Heart right ventricle (tissue), 16 donors: ENCODE measurements around the gene DUS4L. TPM values are rescaled to one million over a fixed set of nuclear protein-coding genes. Genes with fewer than 3 reads are reported as not detected.

Source experiments
- ATAC-seq, 8 donors: fragments of 200-7000 bp; cut with Tn5 transposase; one replicate each; pipeline ENCODE4 v1.9.1; 2020; ENCODE audit warnings: mild to moderate bottlenecking in 8 of 8, moderate library complexity in 8 of 8, moderate number of reproducible peaks in 1 of 8
- DNase-seq, 2 donors: peaks; one replicate each; pipeline ENCODE4 v3.0.0-alpha.2; 2020
- H3K27ac ChIP-seq, 10 donors: fragments of 200-600 bp; sonication (generic) in 2 of 10; one replicate each; pipeline versions ENCODE4 v1.5.0 to v1.8.0; 2020 to 2022; ENCODE audit warnings: mild to moderate bottlenecking in 3 of 10
- H3K27me3 ChIP-seq, 7 donors: fragments of 200-600 bp; one replicate each; pipeline ENCODE4 v1.8.0; 2021 to 2022; ENCODE audit warnings: mild to moderate bottlenecking in 2 of 7
- H3K36me3 ChIP-seq, 9 donors: fragments of 200-600 bp; sonication (generic) in 1 of 9; one replicate each; pipeline versions ENCODE4 v1.5.0 to v1.8.0; 2020 to 2022; ENCODE audit warnings: mild to moderate bottlenecking in 2 of 9
- H3K4me1 ChIP-seq, 9 donors: fragments of 200-600 bp; sonication (generic) in 1 of 9; one replicate each; pipeline versions ENCODE4 v1.5.0 to v1.8.0; 2020 to 2022; ENCODE audit warnings: mild to moderate bottlenecking in 4 of 9
- H3K4me3 ChIP-seq, 10 donors: fragments of 200-600 bp; sonication (generic) in 2 of 10; one replicate each; pipeline versions ENCODE4 v1.5.0 to v1.8.0; 2020 to 2022; ENCODE audit warnings: mild to moderate bottlenecking in 7 of 10, moderate library complexity in 2 of 10
- H3K9me3 ChIP-seq, 11 donors: fragments of 200-600 bp in 10 of 11; sonication (generic) in 2 of 11; one replicate each; pipeline versions ENCODE4 v1.5.0 to v1.8.0; 2013 to 2022; ENCODE audit warnings: mild to moderate bottlenecking in 2 of 11, control low read depth in 1 of 11, moderate library complexity in 1 of 11
- CTCF ChIP-seq, 9 donors: fragments of 200-600 bp; sonication (generic) in 2 of 9; IDR thresholded peaks; one replicate each; pipeline versions ENCODE4 v1.5.0 to v1.8.0; 2021 to 2022; ENCODE audit warnings: antibody characterized with exemption in 9 of 9, mild to moderate bottlenecking in 5 of 9, moderate library complexity in 1 of 9
- WGBS, 2 donors: extraction: QIAGEN DNeasy Blood & Tissue Kit; methylation state at CpG; one replicate each; pipeline ENCODE4 v1.1.7; 2013; ENCODE audit warnings: inconsistent platforms in 1 of 2; 5-methylcytosine and 5-hydroxymethylcytosine counted together
- intact Hi-C, 10 donors: fragments of 100-400 bp; cut with DNase I; formaldehyde crosslinking; loops; one replicate each; pipeline versions ENCODE4 v1.11.1 to v1.14.2; 2022
- polyA plus RNA-seq, 2 donors: library from polyadenylated mRNA; stranded (reverse); fragments of 200-250 nt; gene quantifications; one replicate each; pipeline ENCODE4 v1.2.3, GENCODE V29; 2013
- total RNA-seq, 10 donors: library from RNA; stranded (reverse); fragmentation: NEBNext Ultra II Directional in 3 of 10; extraction: Animal tissue kit (Norgen Biotek cat#: 25700) in 3 of 10; gene quantifications; one replicate each; pipeline versions ENCODE4 v1.2.1 to v1.2.4, GENCODE V29; 2021 to 2023
- donor health status: Arrhythmogenic right ventricular cardiomyopathy.
- donor health status: ischemic (EF 13 %, LVEDD 7.1; RV severe dilation, severe dysfunction).
- donor health status: healthy with polysubstance abuse.
- donor health status: DM: no; HTN: yes; CAD: no.
- donor health status: DM: no; HTN: no; CAD: no.
- donor health status: ischemic (EF 25% LVEDD 6.9; RV normal size, moderate dysfunction).
- donor health status: ischemic (EF 25% LVEDD 5.7; RV mildly dilated, moderate dysfunction).
- donor health status: healthy.
- donor health status: DM: yes; HTN: yes; CAD: no.
- donor health status: Ischemic cardiomyopathy.
- donor health status: ischemic (EF 35%, LVEDD 5.7; RV mildly dilated, moderate dysfunction).
- donor health status: nonischemic (EF 11% LVEDD 7.7; RV severe dilation, severe dysfunction).
- donor health status: DM: yes; HTN: yes; CAD: no.
- donor health status: PGD.
- donor health status: ischemic (EF 29% LVEDD 5.4; RV normal size, mild dysfunction).
- donor health status: nonischemic (EF 23%, LVEDD 6.1; RV moderate dilation, normal function).

DUS4L gene
- total and polyA plus RNA-seq, 12 donors = 3.0 to 10.6 (median 8.9) TPM

DNA sequence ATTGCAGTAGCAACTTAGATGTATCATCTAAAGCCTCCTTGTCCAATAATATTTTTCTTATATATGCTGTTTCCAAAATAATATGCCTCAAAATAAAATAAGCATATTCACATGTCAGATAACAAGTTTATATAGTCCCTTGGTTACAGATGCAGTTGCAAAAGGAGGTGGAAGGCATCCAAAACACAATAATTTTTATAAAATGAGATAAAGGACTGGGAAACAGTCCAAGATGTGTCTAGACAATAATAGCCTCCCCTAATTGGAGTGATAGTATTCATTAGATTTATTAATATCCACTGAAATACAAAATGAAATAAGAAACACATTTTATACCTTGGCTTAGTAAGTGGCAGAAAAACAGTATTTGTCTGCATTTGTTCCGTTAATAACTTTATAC, 46.6 kb downstream of the DUS4L start:
- ATAC-seq (peak in 4 of 8 donors; percentile 58 to 77 (median 62)), DNase-seq (no peak)
- 37 to 41% methylated on average over 1 of the region's 1 CpG for WGBS, 2 donors
- TF ChIP-seq CTCF (IDR thresholded peaks at IDR 0.05) = no peak
- Histone ChIP-seq H3K27me3 (no peaks in the 10 kb centered on the region), H3K4me1 (peaks cover 0 to 41% (median 25%) of the 10 kb centered on the region in 9 donors), H3K36me3 (peaks cover 0 to 66% (median 10%) of the 10 kb centered on the region in 9 donors), H3K27ac (peak overlapping the region in 8 of 10 donors; percentile 27 to 81 (median 68)), H3K4me3 (no peak overlapping the region), H3K9me3 (no peaks in the 10 kb centered on the region)
- intact Hi-C loops = loop anchor here in 2 of 10 donors (5.0 to 10.0 kb wide), 2 partner anchors 48 to 114 kb away; partner anchors contain the start of genes COG5 (in 1 of the 2) and DUS4L (in 1 of the 2)

GRCh38 chr7:107613439-107613838, 49.7 kb downstream of the DUS4L start:
- Histone ChIP-seq H3K36me3 (peaks cover 0 to 73% (median 20%) of the 10 kb centered on the region in 9 donors), H3K27me3 (no peaks in the 10 kb centered on the region), H3K4me1 (peaks cover 0 to 39% (median 21%) of the 10 kb centered on the region in 9 donors), H3K9me3 (no peaks in the 10 kb centered on the region), H3K4me3 (no peak overlapping the region), H3K27ac (peak overlapping the region in 1 of 10 donors; percentile 37)
- intact Hi-C loops = loop anchor here in 2 of 10 donors (5.0 to 10.0 kb wide), 2 partner anchors 51 to 111 kb away; partner anchors contain the start of genes COG5 (in 1 of the 2) and DUS4L (in 1 of the 2)
- ATAC-seq = no peak
- WGBS, 2 donors = 86 to 90% methylated on average over 1 of the region's 1 CpG
- DNase-seq = no peak
- TF ChIP-seq CTCF (IDR thresholded peaks at IDR 0.05) = no peak

DNA sequence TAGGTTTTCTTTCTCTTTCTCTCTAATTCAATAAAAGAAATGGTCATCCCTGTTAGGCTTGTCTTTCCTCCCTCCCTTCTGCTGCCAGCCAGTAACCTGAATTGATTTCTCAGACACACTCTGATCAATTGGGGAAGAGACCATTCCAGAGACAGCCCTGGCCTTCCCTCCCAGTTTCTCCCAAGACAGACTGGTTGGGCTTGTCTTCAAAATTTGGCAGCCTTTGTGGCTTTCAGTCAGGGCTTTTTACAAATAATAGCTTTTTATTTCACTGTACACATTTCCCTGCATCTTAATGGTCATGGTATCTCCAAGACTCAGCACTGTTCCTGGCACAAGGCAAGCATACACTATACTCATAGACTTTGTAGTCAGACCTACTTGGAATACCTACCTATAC, 50.2 kb downstream of the DUS4L start:
- no peak overlapping the region for H3K4me3 ChIP-seq
- H3K27ac ChIP-seq = peak overlapping the region in 1 of 10 donors; percentile 37
- no peaks in the 10 kb centered on the region for H3K9me3 ChIP-seq
- ATAC-seq (no peak), DNase-seq (no peak)
- no peaks in the 10 kb centered on the region for H3K27me3 ChIP-seq
- intact Hi-C loops = loop anchor here in 2 of 10 donors (5.0 to 10.0 kb wide), 2 partner anchors 52 to 111 kb away; partner anchors contain the start of genes COG5 (in 1 of the 2) and DUS4L (in 1 of the 2)
- peaks cover 0 to 34% (median 17%) of the 10 kb centered on the region in 9 donors for H3K4me1 ChIP-seq
- H3K36me3 ChIP-seq = peaks cover 0 to 75% (median 20%) of the 10 kb centered on the region in 9 donors
- no peak for TF ChIP-seq CTCF (IDR thresholded peaks at IDR 0.05)

- ATAC-seq = no peak
- H3K36me3 ChIP-seq = peaks cover 0 to 74% (median 20%) of the 10 kb centered on the region in 9 donors
These were observed 50.7 kb downstream of the DUS4L start for GRCh38 chr7:107614425-107614824.

More at GRCh38 chr7:107614425-107614824, 50.7 kb downstream of the DUS4L start:
- DNase-seq = no peak
- intact Hi-C loops = loop anchor here in 2 of 10 donors (5.0 to 10.0 kb wide), 2 partner anchors 52 to 110 kb away; partner anchors contain the start of genes COG5 (in 1 of the 2) and DUS4L (in 1 of the 2)
- Histone ChIP-seq H3K4me1 (peaks cover 0 to 29% (median 12%) of the 10 kb centered on the region in 9 donors), H3K9me3 (no peaks in the 10 kb centered on the region), H3K4me3 (no peak overlapping the region), H3K27ac (peak overlapping the region in 1 of 10 donors; percentile 37), H3K27me3 (no peaks in the 10 kb centered on the region)
- no peak for TF ChIP-seq CTCF (IDR thresholded peaks at IDR 0.05)
